ENCODE measurements around the gene CARMIL1. TPM values are rescaled to one million over a fixed set of nuclear protein-coding genes. Genes with fewer than 3 reads are reported as not detected.

Gene CARMIL1
- total and polyA plus RNA-seq, 10 of the 15 experiments (the other 5 are each of a cell fraction or from before 2014, with no cell fraction given): 6.4 to 18.1 (median 10.3) TPM

- DNase-seq (ENCODE audit: low read depth, low spot score): no peak
- Histone ChIP-seq H3K9me3 (replicated peaks; ENCODE audit: control insufficient read depth, insufficient read depth, low read length) (no peaks in the 10 kb centered on the region), H3K4me2 (ENCODE audit: control insufficient read depth, insufficient read depth) (no peak overlapping the region), H3K27ac (ENCODE audit: control insufficient read depth, insufficient read depth) (no peak overlapping the region), H3K36me3 (ENCODE audit: control insufficient read depth in 2 of 2, insufficient read depth in 2 of 2, low read length in 1 of 2) (no peaks in the 10 kb centered on the region), H3K4me3 (no peak overlapping the region), H2AFZ (ENCODE audit: control insufficient read depth, low read depth, low read length) (no peak overlapping the region), H4K20me1 (ENCODE audit: control insufficient read depth, insufficient read depth) (no peaks in the 10 kb centered on the region), H3K27me3 (replicated peaks in 1 of 2; ENCODE audit: control insufficient read depth in 2 of 2, insufficient read depth in 2 of 2, low read length in 1 of 2) (no peaks in the 10 kb centered on the region), H3K79me2 (ENCODE audit: control insufficient read depth, insufficient read depth, low read length) (no peaks in the 10 kb centered on the region), H3K4me1 (ENCODE audit: control insufficient read depth, insufficient read depth, low read length) (no peaks in the 10 kb centered on the region), H3K9ac (ENCODE audit: control insufficient read depth, insufficient read depth, low read length) (no peak overlapping the region)
- intact Hi-C loops (cut with micrococcal nuclease; ENCODE audit: unreplicated experiment): no loop called here
- in situ Hi-C loops (cut with MboI): no loop called here
- WGBS (ENCODE audit: insufficient coverage, insufficient replicate concordance, low lambda C conversion rate, missing lambda C conversion rate): 41% methylated on average over 6 of the region's 6 CpGs
- CTCF ChIA-PET: interaction anchor here (1.3 kb wide), 1 partner anchor 9 kb away, joined by 4 read pairs; no protein-coding TSS in a partner anchor
- FAIRE-seq: peak; percentile 13
- TF ChIP-seq RAD51 (IDR thresholded peaks at IDR 0.05) (no peak), MYC (IDR thresholded peaks at IDR 0.05; ENCODE audit: insufficient read depth, insufficient read length, insufficient replicate concordance, low read length, severe bottlenecking) (no peak), E4F1 (IDR thresholded peaks at IDR 0.05; ENCODE audit: borderline replicate concordance, partially characterized antibody) (no peak), ATF7 (IDR thresholded peaks at IDR 0.05; ENCODE audit: low read depth) (no peak), NKRF (conservative IDR thresholded peaks at IDR 0.05) (no peak), RBBP5 (conservative IDR thresholded peaks at IDR 0.05) (no peak), TAF1 (IDR thresholded peaks at IDR 0.05; ENCODE audit: borderline replicate concordance, low read depth, low read length) (no peak), MXI1 (IDR thresholded peaks at IDR 0.05; ENCODE audit: low read depth, low read length) (no peak)
- TF ChIP-seq, protein P1, sequence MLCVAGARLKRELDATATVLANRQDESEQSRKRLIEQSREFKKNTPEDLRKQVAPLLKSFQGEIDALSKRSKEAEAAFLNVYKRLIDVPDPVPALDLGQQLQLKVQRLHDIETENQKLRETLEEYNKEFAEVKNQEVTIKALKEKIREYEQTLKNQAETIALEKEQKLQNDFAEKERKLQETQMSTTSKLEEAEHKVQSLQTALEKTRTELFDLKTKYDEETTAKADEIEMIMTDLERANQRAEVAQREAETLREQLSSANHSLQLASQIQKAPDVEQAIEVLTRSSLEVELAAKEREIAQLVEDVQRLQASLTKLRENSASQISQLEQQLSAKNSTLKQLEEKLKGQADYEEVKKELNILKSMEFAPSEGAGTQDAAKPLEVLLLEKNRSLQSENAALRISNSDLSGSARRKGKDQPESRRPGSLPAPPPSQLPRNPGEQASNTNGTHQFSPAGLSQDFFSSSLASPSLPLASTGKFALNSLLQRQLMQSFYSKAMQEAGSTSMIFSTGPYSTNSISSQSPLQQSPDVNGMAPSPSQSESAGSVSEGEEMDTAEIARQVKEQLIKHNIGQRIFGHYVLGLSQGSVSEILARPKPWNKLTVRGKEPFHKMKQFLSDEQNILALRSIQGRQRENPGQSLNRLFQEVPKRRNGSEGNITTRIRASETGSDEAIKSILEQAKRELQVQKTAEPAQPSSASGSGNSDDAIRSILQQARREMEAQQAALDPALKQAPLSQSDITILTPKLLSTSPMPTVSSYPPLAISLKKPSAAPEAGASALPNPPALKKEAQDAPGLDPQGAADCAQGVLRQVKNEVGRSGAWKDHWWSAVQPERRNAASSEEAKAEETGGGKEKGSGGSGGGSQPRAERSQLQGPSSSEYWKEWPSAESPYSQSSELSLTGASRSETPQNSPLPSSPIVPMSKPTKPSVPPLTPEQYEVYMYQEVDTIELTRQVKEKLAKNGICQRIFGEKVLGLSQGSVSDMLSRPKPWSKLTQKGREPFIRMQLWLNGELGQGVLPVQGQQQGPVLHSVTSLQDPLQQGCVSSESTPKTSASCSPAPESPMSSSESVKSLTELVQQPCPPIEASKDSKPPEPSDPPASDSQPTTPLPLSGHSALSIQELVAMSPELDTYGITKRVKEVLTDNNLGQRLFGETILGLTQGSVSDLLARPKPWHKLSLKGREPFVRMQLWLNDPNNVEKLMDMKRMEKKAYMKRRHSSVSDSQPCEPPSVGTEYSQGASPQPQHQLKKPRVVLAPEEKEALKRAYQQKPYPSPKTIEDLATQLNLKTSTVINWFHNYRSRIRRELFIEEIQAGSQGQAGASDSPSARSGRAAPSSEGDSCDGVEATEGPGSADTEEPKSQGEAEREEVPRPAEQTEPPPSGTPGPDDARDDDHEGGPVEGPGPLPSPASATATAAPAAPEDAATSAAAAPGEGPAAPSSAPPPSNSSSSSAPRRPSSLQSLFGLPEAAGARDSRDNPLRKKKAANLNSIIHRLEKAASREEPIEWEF (IDR thresholded peaks at IDR 0.05; ENCODE audit: insufficient replicate concordance, low read depth, low read length): no peak
- TF ChIP-seq, protein P2, sequence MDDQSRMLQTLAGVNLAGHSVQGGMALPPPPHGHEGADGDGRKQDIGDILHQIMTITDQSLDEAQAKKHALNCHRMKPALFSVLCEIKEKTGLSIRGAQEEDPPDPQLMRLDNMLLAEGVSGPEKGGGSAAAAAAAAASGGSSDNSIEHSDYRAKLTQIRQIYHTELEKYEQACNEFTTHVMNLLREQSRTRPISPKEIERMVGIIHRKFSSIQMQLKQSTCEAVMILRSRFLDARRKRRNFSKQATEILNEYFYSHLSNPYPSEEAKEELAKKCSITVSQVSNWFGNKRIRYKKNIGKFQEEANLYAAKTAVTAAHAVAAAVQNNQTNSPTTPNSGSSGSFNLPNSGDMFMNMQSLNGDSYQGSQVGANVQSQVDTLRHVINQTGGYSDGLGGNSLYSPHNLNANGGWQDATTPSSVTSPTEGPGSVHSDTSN (IDR thresholded peaks at IDR 0.05; ENCODE audit: insufficient replicate concordance, low read depth, low read length): no peak
- BruUV-seq (replicated peaks): no TSS peak
- SMC1A ChIA-PET (ENCODE audit: uncharacterized antibody, unreplicated experiment): no interaction called here
- RAD21 ChIA-PET (ENCODE audit: unreplicated experiment): no interaction called here
- ATAC-seq: no peak
- POLR2A ChIA-PET: no interaction called here
These were observed 39.4 kb downstream of the CARMIL1 start for GRCh38 chr6:25318589-25318988.
